Measurements from ENCODE around the gene EPYC. TPM values are rescaled to one million over a fixed set of nuclear protein-coding genes. Genes with fewer than 3 reads are reported as not detected.

Gene EPYC, protein sequence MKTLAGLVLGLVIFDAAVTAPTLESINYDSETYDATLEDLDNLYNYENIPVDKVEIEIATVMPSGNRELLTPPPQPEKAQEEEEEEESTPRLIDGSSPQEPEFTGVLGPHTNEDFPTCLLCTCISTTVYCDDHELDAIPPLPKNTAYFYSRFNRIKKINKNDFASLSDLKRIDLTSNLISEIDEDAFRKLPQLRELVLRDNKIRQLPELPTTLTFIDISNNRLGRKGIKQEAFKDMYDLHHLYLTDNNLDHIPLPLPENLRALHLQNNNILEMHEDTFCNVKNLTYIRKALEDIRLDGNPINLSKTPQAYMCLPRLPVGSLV
- total RNA-seq (2014; rRNA removed; shearing (Covaris generic)), result not detected in 2 replicates
- polyA plus RNA-seq (2016; fragmentation: Nextera tagmentation; extraction: Ambion mirVana), result not detected in 2 replicates
- long read RNA-seq, result 0 reads

DNA sequence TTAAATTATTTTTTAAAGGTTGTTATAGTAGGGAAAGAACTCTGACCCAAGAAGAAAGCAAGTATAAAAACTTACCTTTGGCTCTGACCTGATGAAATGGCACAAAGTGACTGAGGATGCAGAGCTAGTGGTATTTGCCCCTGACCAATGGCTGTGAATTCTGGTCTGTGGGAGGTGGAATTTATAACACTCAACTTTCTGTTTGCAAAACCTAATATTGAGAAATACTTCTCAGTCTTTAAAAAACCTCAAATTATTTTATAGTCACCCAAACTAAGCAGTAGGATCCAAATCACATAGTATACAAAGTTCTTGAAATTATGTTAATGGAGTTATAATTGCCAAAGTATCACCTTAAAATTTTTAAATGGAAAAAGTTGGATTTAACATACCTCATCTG, at the start of gene EPYC:
Gene EPYC (minus strand): TSS at position 101 of the 400 bp plus-strand sequence. CDS start 2,407 bp downstream, outside the sequence.
- TF ChIP-seq POLR2AphosphoS5 (IDR thresholded peaks at IDR 0.05; ENCODE audit: low read depth) (no peak), NANOG (IDR thresholded peaks at IDR 0.05; ENCODE audit: borderline replicate concordance) (no peak), ZNF114 (CRISPR knock-in tag; IDR thresholded peaks at IDR 0.05) (no peak), JUNB (IDR thresholded peaks at IDR 0.05; ENCODE audit: unreplicated experiment) (no peak), STAT1 (IDR thresholded peaks at IDR 0.05; ENCODE audit: unreplicated experiment) (no peak), CREB1 (CRISPR knock-in tag; IDR thresholded peaks at IDR 0.05; ENCODE audit: low read depth) (no peak)
- TF ChIP-seq, protein P1, sequence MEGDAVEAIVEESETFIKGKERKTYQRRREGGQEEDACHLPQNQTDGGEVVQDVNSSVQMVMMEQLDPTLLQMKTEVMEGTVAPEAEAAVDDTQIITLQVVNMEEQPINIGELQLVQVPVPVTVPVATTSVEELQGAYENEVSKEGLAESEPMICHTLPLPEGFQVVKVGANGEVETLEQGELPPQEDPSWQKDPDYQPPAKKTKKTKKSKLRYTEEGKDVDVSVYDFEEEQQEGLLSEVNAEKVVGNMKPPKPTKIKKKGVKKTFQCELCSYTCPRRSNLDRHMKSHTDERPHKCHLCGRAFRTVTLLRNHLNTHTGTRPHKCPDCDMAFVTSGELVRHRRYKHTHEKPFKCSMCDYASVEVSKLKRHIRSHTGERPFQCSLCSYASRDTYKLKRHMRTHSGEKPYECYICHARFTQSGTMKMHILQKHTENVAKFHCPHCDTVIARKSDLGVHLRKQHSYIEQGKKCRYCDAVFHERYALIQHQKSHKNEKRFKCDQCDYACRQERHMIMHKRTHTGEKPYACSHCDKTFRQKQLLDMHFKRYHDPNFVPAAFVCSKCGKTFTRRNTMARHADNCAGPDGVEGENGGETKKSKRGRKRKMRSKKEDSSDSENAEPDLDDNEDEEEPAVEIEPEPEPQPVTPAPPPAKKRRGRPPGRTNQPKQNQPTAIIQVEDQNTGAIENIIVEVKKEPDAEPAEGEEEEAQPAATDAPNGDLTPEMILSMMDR (conservative IDR thresholded peaks at IDR 0.05; ENCODE audit: low read depth in 2 of 2), result no peak
- TF ChIP-seq, protein P2, sequence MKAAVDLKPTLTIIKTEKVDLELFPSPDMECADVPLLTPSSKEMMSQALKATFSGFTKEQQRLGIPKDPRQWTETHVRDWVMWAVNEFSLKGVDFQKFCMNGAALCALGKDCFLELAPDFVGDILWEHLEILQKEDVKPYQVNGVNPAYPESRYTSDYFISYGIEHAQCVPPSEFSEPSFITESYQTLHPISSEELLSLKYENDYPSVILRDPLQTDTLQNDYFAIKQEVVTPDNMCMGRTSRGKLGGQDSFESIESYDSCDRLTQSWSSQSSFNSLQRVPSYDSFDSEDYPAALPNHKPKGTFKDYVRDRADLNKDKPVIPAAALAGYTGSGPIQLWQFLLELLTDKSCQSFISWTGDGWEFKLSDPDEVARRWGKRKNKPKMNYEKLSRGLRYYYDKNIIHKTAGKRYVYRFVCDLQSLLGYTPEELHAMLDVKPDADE (IDR thresholded peaks at IDR 0.05), result no peak
- no peaks in the 10 kb centered on the region for H3K36me3 ChIP-seq (ENCODE audit: insufficient read depth)
- no peak within 1 kb of the TSS for H2AFZ ChIP-seq
- no peaks in the 10 kb centered on the region for H3K9me3 Mint-ChIP-seq
- no peaks in the 10 kb centered on the region for H4K20me1 ChIP-seq (replicated peaks; ENCODE audit: insufficient read depth)
- H3K27ac ChIP-seq (ENCODE audit: low read depth), result no peak within 1 kb of the TSS
- no peak for DNase-seq (ENCODE audit: low spot score)
- H3K27me3 Mint-ChIP-seq (ENCODE audit: insufficient read depth, low read depth, poor library complexity), result no peaks in the 10 kb centered on the region
- no peak for ATAC-seq
- no peak within 1 kb of the TSS for H3K4me2 ChIP-seq
- H3K4me1 Mint-ChIP-seq, result no peaks in the 10 kb centered on the region
- no peaks in the 10 kb centered on the region for H3K9me2 ChIP-seq (ENCODE audit: insufficient read depth)
- no peaks in the 10 kb centered on the region for H3F3A ChIP-seq (replicated peaks; ENCODE audit: low read depth)
- H3K27me3 ChIP-seq (ENCODE audit: insufficient read depth), result no peaks in the 10 kb centered on the region
- H3K36me3 Mint-ChIP-seq (ENCODE audit: low read depth), result no peaks in the 10 kb centered on the region
- H3K4me3 Mint-ChIP-seq, result no peak within 1 kb of the TSS
- no peak within 1 kb of the TSS for H3K27ac Mint-ChIP-seq
- no peaks in the 10 kb centered on the region for H3K79me2 ChIP-seq (replicated peaks; ENCODE audit: insufficient read depth)
- no peaks in the 10 kb centered on the region for H3K4me1 ChIP-seq (ENCODE audit: insufficient read depth)
- H3K4me3 ChIP-seq, result no peak within 1 kb of the TSS

DNA sequence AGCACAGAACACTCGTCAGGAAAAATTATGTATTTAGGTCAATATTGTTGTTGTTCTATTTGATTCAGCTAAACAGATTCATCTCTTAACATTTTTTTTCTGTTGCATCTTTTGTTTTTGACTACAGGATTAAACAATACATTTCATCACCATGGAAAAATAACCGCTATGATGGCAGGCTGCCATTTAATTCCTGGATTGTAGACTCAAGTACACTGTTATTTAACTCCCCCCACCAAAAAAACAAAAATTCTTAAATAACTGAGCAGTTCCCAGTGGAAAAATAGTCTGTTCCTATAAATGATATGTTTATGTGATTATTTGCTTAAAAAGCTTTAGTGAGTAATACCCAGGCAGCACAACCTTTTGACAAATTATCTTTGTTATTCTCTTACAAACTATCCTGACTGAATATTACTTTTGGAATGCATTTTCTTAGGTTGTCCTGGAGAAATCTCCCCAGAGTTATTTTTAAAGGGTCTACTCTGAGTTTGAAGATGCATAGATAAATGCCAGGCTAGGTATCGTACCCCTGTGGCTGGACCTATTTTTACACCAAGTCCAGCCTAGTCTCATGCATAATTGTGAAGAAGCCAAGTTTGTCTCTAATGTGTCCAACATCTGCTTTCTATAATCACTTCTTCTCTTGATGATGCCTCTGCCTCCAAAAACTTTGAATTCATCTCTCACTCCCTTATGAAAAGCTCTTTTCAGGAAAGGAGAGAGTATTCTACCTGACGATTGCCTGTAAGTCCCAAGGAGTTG, 49.4 kb upstream of the EPYC start:
- Histone ChIP-seq H3F3A (replicated peaks; ENCODE audit: low read depth) (no peaks in the 10 kb centered on the region), H3K9me2 (ENCODE audit: insufficient read depth) (no peaks in the 10 kb centered on the region; the same call in 1 of the 2 replicates), H3K36me3 (ENCODE audit: insufficient read depth) (no peaks in the 10 kb centered on the region), H3K27ac (ENCODE audit: low read depth) (no peak overlapping the region), H3K4me1 (ENCODE audit: insufficient read depth) (no peaks in the 10 kb centered on the region), H2AFZ (no peak overlapping the region), H3K4me2 (no peak overlapping the region), H3K4me3 (no peak overlapping the region), H3K27me3 (ENCODE audit: insufficient read depth) (no peaks in the 10 kb centered on the region), H4K20me1 (replicated peaks; ENCODE audit: insufficient read depth) (no peaks in the 10 kb centered on the region), H3K79me2 (replicated peaks; ENCODE audit: insufficient read depth) (no peaks in the 10 kb centered on the region)
- Mint-ChIP-seq H3K4me1 (no peaks in the 10 kb centered on the region), H3K27ac (no peak overlapping the region), H3K36me3 (ENCODE audit: low read depth) (no peaks in the 10 kb centered on the region), H3K27me3 (ENCODE audit: insufficient read depth, low read depth, poor library complexity) (no peaks in the 10 kb centered on the region), H3K9me3 (no peaks in the 10 kb centered on the region), H3K4me3 (no peak overlapping the region)
- no peak for DNase-seq (ENCODE audit: low spot score)
- ATAC-seq, result no peak
- TF ChIP-seq CREB1 (CRISPR knock-in tag; IDR thresholded peaks at IDR 0.05; ENCODE audit: low read depth) (no peak), STAT1 (IDR thresholded peaks at IDR 0.05; ENCODE audit: unreplicated experiment) (no peak), POLR2AphosphoS5 (IDR thresholded peaks at IDR 0.05; ENCODE audit: low read depth) (no peak), ZNF114 (CRISPR knock-in tag; IDR thresholded peaks at IDR 0.05) (no peak)
- TF ChIP-seq, protein P3, sequence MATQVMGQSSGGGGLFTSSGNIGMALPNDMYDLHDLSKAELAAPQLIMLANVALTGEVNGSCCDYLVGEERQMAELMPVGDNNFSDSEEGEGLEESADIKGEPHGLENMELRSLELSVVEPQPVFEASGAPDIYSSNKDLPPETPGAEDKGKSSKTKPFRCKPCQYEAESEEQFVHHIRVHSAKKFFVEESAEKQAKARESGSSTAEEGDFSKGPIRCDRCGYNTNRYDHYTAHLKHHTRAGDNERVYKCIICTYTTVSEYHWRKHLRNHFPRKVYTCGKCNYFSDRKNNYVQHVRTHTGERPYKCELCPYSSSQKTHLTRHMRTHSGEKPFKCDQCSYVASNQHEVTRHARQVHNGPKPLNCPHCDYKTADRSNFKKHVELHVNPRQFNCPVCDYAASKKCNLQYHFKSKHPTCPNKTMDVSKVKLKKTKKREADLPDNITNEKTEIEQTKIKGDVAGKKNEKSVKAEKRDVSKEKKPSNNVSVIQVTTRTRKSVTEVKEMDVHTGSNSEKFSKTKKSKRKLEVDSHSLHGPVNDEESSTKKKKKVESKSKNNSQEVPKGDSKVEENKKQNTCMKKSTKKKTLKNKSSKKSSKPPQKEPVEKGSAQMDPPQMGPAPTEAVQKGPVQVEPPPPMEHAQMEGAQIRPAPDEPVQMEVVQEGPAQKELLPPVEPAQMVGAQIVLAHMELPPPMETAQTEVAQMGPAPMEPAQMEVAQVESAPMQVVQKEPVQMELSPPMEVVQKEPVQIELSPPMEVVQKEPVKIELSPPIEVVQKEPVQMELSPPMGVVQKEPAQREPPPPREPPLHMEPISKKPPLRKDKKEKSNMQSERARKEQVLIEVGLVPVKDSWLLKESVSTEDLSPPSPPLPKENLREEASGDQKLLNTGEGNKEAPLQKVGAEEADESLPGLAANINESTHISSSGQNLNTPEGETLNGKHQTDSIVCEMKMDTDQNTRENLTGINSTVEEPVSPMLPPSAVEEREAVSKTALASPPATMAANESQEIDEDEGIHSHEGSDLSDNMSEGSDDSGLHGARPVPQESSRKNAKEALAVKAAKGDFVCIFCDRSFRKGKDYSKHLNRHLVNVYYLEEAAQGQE (IDR thresholded peaks at IDR 0.05; ENCODE audit: unreplicated experiment), result no peak
